ENCODE measurements around the gene GPX4. TPM values are rescaled to one million over a fixed set of nuclear protein-coding genes. Genes with fewer than 3 reads are reported as not detected.

GPX4 gene
- total and polyA plus RNA-seq, 2 of the 13 experiments (the other 11 are each of a cell fraction or from before 2014, with no cell fraction given), result 535 to 613 TPM

DNA sequence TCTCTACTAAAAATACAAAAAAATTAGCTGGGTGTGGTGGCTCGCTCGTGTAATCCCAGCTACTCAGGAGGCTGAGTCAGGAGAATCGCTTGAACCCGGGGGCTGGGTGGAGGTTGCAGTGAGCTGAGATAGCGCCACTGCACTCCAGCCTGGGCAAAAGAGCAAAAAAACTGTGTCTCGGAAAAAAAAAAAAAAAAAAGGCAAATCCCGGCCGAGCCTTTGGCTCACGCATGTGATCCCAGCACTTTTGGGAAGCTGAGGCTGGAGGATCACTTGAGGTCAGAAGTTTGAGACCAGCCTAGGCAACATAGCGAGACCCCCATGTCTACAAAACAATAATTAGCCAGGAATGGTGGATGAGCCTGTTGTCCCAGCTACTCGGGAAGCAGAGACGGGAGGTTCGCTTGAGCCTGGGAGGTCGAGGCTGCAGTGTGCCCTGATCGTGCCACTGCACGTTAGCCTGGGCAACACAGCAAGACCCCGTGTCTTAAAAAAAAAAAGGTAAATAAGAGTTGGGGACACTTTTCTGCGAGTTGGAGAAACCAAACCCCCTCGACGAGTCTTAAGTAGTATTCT lies 574 bp upstream of the GPX4 start (continued):
- TF ChIP-seq NAIF1 (CRISPR knock-in tag; IDR thresholded peaks at IDR 0.05; ENCODE audit: borderline replicate concordance) (0 out of 2 replicates have a peak, but pooled peaks have one; percentile 45), ZFP90 (CRISPR knock-in tag; IDR thresholded peaks at IDR 0.05; ENCODE audit: borderline replicate concordance) (no peak), ZNF615 (CRISPR knock-in tag; IDR thresholded peaks at IDR 0.05; ENCODE audit: borderline replicate concordance) (no peak), NFE2L2 (IDR thresholded peaks at IDR 0.05; ENCODE audit: low read length) (no peak), MTF1 (CRISPR knock-in tag; IDR thresholded peaks at IDR 0.05) (no peak), ZMYM4 (CRISPR knock-in tag; IDR thresholded peaks at IDR 0.05) (no peak), FOSL2 (CRISPR knock-in tag; IDR thresholded peaks at IDR 0.05) (no peak), NR2F6 (IDR thresholded peaks at IDR 0.05) (0 out of 2 replicates have a peak, but pooled peaks have one; percentile 12), NR2F6 (CRISPR knock-in tag; IDR thresholded peaks at IDR 0.05) (no peak)
- TF ChIP-seq, protein P1, sequence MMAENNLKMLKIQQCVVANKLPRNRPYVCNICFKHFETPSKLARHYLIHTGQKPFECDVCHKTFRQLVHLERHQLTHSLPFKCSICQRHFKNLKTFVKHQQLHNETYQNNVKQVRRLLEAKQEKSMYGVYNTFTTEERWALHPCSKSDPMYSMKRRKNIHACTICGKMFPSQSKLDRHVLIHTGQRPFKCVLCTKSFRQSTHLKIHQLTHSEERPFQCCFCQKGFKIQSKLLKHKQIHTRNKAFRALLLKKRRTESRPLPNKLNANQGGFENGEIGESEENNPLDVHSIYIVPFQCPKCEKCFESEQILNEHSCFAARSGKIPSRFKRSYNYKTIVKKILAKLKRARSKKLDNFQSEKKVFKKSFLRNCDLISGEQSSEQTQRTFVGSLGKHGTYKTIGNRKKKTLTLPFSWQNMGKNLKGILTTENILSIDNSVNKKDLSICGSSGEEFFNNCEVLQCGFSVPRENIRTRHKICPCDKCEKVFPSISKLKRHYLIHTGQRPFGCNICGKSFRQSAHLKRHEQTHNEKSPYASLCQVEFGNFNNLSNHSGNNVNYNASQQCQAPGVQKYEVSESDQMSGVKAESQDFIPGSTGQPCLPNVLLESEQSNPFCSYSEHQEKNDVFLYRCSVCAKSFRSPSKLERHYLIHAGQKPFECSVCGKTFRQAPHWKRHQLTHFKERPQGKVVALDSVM (CRISPR knock-in tag; IDR thresholded peaks at IDR 0.05), result peak; percentile 72
- TF ChIP-seq, protein P2, sequence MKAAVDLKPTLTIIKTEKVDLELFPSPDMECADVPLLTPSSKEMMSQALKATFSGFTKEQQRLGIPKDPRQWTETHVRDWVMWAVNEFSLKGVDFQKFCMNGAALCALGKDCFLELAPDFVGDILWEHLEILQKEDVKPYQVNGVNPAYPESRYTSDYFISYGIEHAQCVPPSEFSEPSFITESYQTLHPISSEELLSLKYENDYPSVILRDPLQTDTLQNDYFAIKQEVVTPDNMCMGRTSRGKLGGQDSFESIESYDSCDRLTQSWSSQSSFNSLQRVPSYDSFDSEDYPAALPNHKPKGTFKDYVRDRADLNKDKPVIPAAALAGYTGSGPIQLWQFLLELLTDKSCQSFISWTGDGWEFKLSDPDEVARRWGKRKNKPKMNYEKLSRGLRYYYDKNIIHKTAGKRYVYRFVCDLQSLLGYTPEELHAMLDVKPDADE (CRISPR knock-in tag; IDR thresholded peaks at IDR 0.05), result no peak
- TF ChIP-seq, protein P3, sequence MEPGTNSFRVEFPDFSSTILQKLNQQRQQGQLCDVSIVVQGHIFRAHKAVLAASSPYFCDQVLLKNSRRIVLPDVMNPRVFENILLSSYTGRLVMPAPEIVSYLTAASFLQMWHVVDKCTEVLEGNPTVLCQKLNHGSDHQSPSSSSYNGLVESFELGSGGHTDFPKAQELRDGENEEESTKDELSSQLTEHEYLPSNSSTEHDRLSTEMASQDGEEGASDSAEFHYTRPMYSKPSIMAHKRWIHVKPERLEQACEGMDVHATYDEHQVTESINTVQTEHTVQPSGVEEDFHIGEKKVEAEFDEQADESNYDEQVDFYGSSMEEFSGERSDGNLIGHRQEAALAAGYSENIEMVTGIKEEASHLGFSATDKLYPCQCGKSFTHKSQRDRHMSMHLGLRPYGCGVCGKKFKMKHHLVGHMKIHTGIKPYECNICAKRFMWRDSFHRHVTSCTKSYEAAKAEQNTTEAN (CRISPR knock-in tag; conservative IDR thresholded peaks at IDR 0.05), result no peak
